ENCODE results near the gene NR1I2. TPM values are rescaled to one million over a fixed set of nuclear protein-coding genes. Genes with fewer than 3 reads are reported as not detected.

The NR1I2 gene
- total and polyA plus RNA-seq, 2 donors (not counting 1 experiment from before 2014, with no cell fraction given) = 0.30 to 0.52 TPM

GRCh38 chr3:119763466-119763865 lies 18.4 kb upstream of the NR1I2 start:
- Histone ChIP-seq H3K9me3 (ENCODE audit: control extremely low read depth in 1 of 3, control insufficient read depth in 2 of 3, insufficient read depth in 1 of 3, low read length in 2 of 3) (no peaks in the 10 kb centered on the region), H3K9ac (ENCODE audit: low read length) (no peak overlapping the region), H2AFZ (ENCODE audit: insufficient read depth, low read depth, low read length, poor library complexity, severe bottlenecking) (no peak overlapping the region), H3K27me3 (replicated peaks in 1 of 4; ENCODE audit: control extremely low read depth in 1 of 4, control insufficient read depth in 3 of 4, insufficient read depth in 4 of 4, low read length in 3 of 4) (no peaks in the 10 kb centered on the region), H3K36me3 (replicated peaks in 1 of 2; ENCODE audit: control extremely low read depth in 1 of 2, control insufficient read depth in 1 of 2, extremely low read depth in 1 of 2, insufficient read depth in 2 of 2, low read length in 1 of 2) (no peaks in the 10 kb centered on the region), H3K27ac (ENCODE audit: low read length in 2 of 2) (no peak overlapping the region), H3K79me2 (ENCODE audit: control insufficient read depth, insufficient read depth, low read length) (no peaks in the 10 kb centered on the region), H3K4me2 (replicated peaks; ENCODE audit: low read depth, low read length, poor library complexity, severe bottlenecking) (no peak overlapping the region), H3K4me3 (ENCODE audit: control extremely low read depth in 1 of 5, extremely low read depth in 1 of 5, insufficient read depth in 1 of 5, low read depth in 2 of 5, low read length in 4 of 5) (no peak overlapping the region), H4K20me1 (ENCODE audit: control insufficient read depth, insufficient read depth, low read length, poor library complexity, severe bottlenecking) (no peaks in the 10 kb centered on the region), H3K4me1 (ENCODE audit: control insufficient read depth in 2 of 2, insufficient read depth in 2 of 2, low read length in 2 of 2) (peaks cover 0 to 3% of the 10 kb centered on the region in 2 donors)
- ATAC-seq (ENCODE audit: low read depth) = no peak
- Mint-ChIP-seq H3K27ac (no peak overlapping the region), H3K27me3 (no peaks in the 10 kb centered on the region), H3K4me3 (no peak overlapping the region), H3K4me1 (peaks cover 5% of the 10 kb centered on the region), H3K9me3 (ENCODE audit: insufficient read depth) (no peaks in the 10 kb centered on the region)
- DNase-seq = no peak
- ChIA-PET CTCF (no interaction called here), POLR2A (no interaction called here)
- TF ChIP-seq EZH2 (IDR thresholded peaks at IDR 0.05; ENCODE audit: borderline replicate concordance, insufficient read depth, low read depth, low read length, poor library complexity, severe bottlenecking) = no peak
- intact Hi-C loops (cut with micrococcal nuclease) = no loop called here

- no peaks in the 10 kb centered on the region for H3K27me3 ChIP-seq (replicated peaks in 1 of 4; ENCODE audit: control extremely low read depth in 1 of 4, control insufficient read depth in 3 of 4, insufficient read depth in 4 of 4, low read length in 3 of 4)
- no peaks in the 10 kb centered on the region for H3K79me2 ChIP-seq (ENCODE audit: control insufficient read depth, insufficient read depth, low read length)
- H3K4me1 ChIP-seq (ENCODE audit: control insufficient read depth in 2 of 2, insufficient read depth in 2 of 2, low read length in 2 of 2) = no peaks in the 10 kb centered on the region
- no peaks in the 10 kb centered on the region for H4K20me1 ChIP-seq (ENCODE audit: control insufficient read depth, insufficient read depth, low read length, poor library complexity, severe bottlenecking)
- POLR2A ChIA-PET = no interaction called here
- no peak overlapping the region for H3K9ac ChIP-seq (ENCODE audit: low read length)
- no peak for ATAC-seq (ENCODE audit: low read depth)
- H2AFZ ChIP-seq (ENCODE audit: insufficient read depth, low read depth, low read length, poor library complexity, severe bottlenecking) = no peak overlapping the region
- H3K4me3 ChIP-seq (ENCODE audit: control extremely low read depth in 1 of 5, extremely low read depth in 1 of 5, insufficient read depth in 1 of 5, low read depth in 2 of 5, low read length in 4 of 5) = no peak overlapping the region
- CTCF ChIA-PET = no interaction called here
- H3K9me3 ChIP-seq (ENCODE audit: control extremely low read depth in 1 of 3, control insufficient read depth in 2 of 3, insufficient read depth in 1 of 3, low read length in 2 of 3) = no peaks in the 10 kb centered on the region
- TF ChIP-seq EZH2 (IDR thresholded peaks at IDR 0.05; ENCODE audit: borderline replicate concordance, insufficient read depth, low read depth, low read length, poor library complexity, severe bottlenecking) (no peak), CTCF (IDR thresholded peaks at IDR 0.05) (no peak)
- no peak overlapping the region for H3K4me2 ChIP-seq (replicated peaks; ENCODE audit: low read depth, low read length, poor library complexity, severe bottlenecking)
- Mint-ChIP-seq H3K27ac (no peak overlapping the region), H3K4me3 (no peak overlapping the region), H3K4me1 (no peaks in the 10 kb centered on the region), H3K9me3 (ENCODE audit: insufficient read depth) (no peaks in the 10 kb centered on the region), H3K27me3 (no peaks in the 10 kb centered on the region)
- intact Hi-C loops (cut with micrococcal nuclease) = no loop called here
- no peak overlapping the region for H3K27ac ChIP-seq (ENCODE audit: low read length in 2 of 2)
- no peak for DNase-seq
- WGBS (ENCODE audit: insufficient coverage) = no CpG with 5 or more reads among the region's 1 CpG
- H3K36me3 ChIP-seq (replicated peaks in 1 of 2; ENCODE audit: control extremely low read depth in 1 of 2, control insufficient read depth in 1 of 2, extremely low read depth in 1 of 2, insufficient read depth in 2 of 2, low read length in 1 of 2) = no peaks in the 10 kb centered on the region
These were observed 16.7 kb upstream of the NR1I2 start for GRCh38 chr3:119765239-119765638.

All from B cell (primary cell).